ENCODE data around the gene ITGA2. TPM values are rescaled to one million over a fixed set of nuclear protein-coding genes. Genes with fewer than 3 reads are reported as not detected.

Gene ITGA2
- total and polyA plus RNA-seq, 2 experiments from 2014 or later = 10.4 to 21.5 TPM

DNA sequence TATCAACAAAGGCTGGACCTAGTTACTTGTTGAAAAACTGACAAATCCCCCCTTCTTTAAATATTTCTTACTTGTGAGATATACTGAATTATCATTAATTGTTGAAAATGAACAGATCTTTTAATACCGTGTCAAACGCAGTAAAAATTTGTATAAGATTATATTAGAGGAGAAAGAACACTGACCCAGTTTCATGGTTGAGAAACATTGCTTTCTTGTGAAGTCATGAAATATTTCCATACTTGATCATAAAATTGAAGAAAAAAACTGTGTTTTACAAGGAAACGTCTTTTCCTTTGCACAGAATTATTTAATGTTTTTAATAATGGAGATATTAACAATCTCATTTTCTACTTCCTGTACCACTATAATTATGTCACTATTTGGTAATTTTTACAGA is 74.6 kb downstream of the ITGA2 start:
- peaks cover 30% of the 10 kb centered on the region for H3K4me1 ChIP-seq (ENCODE audit: insufficient read depth)
- no peaks in the 10 kb centered on the region for H3K79me2 ChIP-seq (ENCODE audit: insufficient read depth)
- in situ Hi-C loops (cut with MboI) = no loop called here
- H3K9me3 ChIP-seq (ENCODE audit: low read depth) = no peaks in the 10 kb centered on the region
- no peak overlapping the region for H2AFZ ChIP-seq
- WGBS, 2 experiments (ENCODE audit: low coverage in 1 of 2, low lambda C conversion rate in 2 of 2, missing lambda C conversion rate in 2 of 2) = 46% methylated on average over 3 of the region's 3 CpGs
- H3K4me3 ChIP-seq = no peak overlapping the region
- H4K20me1 ChIP-seq (ENCODE audit: insufficient read depth) = no peaks in the 10 kb centered on the region
- peak overlapping the region; percentile 55 for H3K4me2 ChIP-seq (ENCODE audit: unreplicated experiment)
- TF ChIP-seq EZH2 (IDR thresholded peaks at IDR 0.05; ENCODE audit: insufficient read depth, poor library complexity, severe bottlenecking) = no peak
- TF ChIP-seq EZH2phosphoT487 (IDR thresholded peaks at IDR 0.05; ENCODE audit: insufficient read depth, low read depth) = no peak
- H3K27ac ChIP-seq = peak overlapping the region; percentile 2; the same call in 1 of the 2 replicates
- H3K27me3 ChIP-seq (replicated peaks; ENCODE audit: insufficient read depth) = no peaks in the 10 kb centered on the region
- peaks cover 72% of the 10 kb centered on the region for H3F3A ChIP-seq (ENCODE audit: insufficient read depth)
- DNase-seq = peak; percentile 52
- H3K36me3 ChIP-seq (ENCODE audit: low read depth) = peaks cover 31% of the 10 kb centered on the region
- no peaks in the 10 kb centered on the region for H3K9me2 ChIP-seq (ENCODE audit: insufficient read depth)
- H3K9ac ChIP-seq = no peak overlapping the region

GRCh38 chr5:53066088-53066487 is 76.9 kb downstream of the ITGA2 start:
- H4K20me1 ChIP-seq (ENCODE audit: insufficient read depth) = no peaks in the 10 kb centered on the region
- in situ Hi-C loops (cut with MboI) = no loop called here
- no peak overlapping the region for H3K4me2 ChIP-seq (ENCODE audit: unreplicated experiment)
- H3K9ac ChIP-seq = no peak overlapping the region
- 100% methylated on average over 1 of the region's 1 CpG for WGBS, 2 experiments (ENCODE audit: low coverage in 1 of 2, low lambda C conversion rate in 2 of 2, missing lambda C conversion rate in 2 of 2)
- H3K36me3 ChIP-seq (ENCODE audit: low read depth) = peaks cover 20% of the 10 kb centered on the region
- H3K4me3 ChIP-seq = no peak overlapping the region
- no peaks in the 10 kb centered on the region for H3K9me3 ChIP-seq (ENCODE audit: low read depth)
- H3K27ac ChIP-seq = no peak overlapping the region
- no peaks in the 10 kb centered on the region for H3K9me2 ChIP-seq (ENCODE audit: insufficient read depth)
- TF ChIP-seq EZH2 (IDR thresholded peaks at IDR 0.05; ENCODE audit: insufficient read depth, poor library complexity, severe bottlenecking) = no peak
- no peak for TF ChIP-seq EZH2phosphoT487 (IDR thresholded peaks at IDR 0.05; ENCODE audit: insufficient read depth, low read depth)
- no peaks in the 10 kb centered on the region for H3K79me2 ChIP-seq (ENCODE audit: insufficient read depth)
- no peak for DNase-seq
- H2AFZ ChIP-seq = no peak overlapping the region
- peaks cover 50% of the 10 kb centered on the region for H3K4me1 ChIP-seq (ENCODE audit: insufficient read depth)
- no peaks in the 10 kb centered on the region for H3K27me3 ChIP-seq (replicated peaks; ENCODE audit: insufficient read depth)
- peaks cover 86% of the 10 kb centered on the region for H3F3A ChIP-seq (ENCODE audit: insufficient read depth)

- H4K20me1 ChIP-seq (ENCODE audit: insufficient read depth) = no peaks in the 10 kb centered on the region
- no peak overlapping the region for H2AFZ ChIP-seq
- H3K4me3 ChIP-seq = no peak overlapping the region
- no peak overlapping the region for H3K9ac ChIP-seq
- H3K79me2 ChIP-seq (ENCODE audit: insufficient read depth) = no peaks in the 10 kb centered on the region
- TF ChIP-seq EZH2phosphoT487 (IDR thresholded peaks at IDR 0.05; ENCODE audit: insufficient read depth, low read depth) (no peak), EZH2 (IDR thresholded peaks at IDR 0.05; ENCODE audit: insufficient read depth, poor library complexity, severe bottlenecking) (no peak)
- H3K4me2 ChIP-seq (ENCODE audit: unreplicated experiment) = no peak overlapping the region
- H3K36me3 ChIP-seq (ENCODE audit: low read depth) = peaks cover 20% of the 10 kb centered on the region
- H3K9me3 ChIP-seq (ENCODE audit: low read depth) = no peaks in the 10 kb centered on the region
- H3K27me3 ChIP-seq (replicated peaks; ENCODE audit: insufficient read depth) = no peaks in the 10 kb centered on the region
- 0 to 4% methylated on average over 1 of the region's 1 CpG for WGBS, 2 experiments (ENCODE audit: low coverage in 1 of 2, low lambda C conversion rate in 2 of 2, missing lambda C conversion rate in 2 of 2)
- H3F3A ChIP-seq (ENCODE audit: insufficient read depth) = peaks cover 82% of the 10 kb centered on the region
- DNase-seq = peak; percentile 78
- H3K27ac ChIP-seq = peak overlapping the region; percentile 89
- H3K9me2 ChIP-seq (ENCODE audit: insufficient read depth) = no peaks in the 10 kb centered on the region
- in situ Hi-C loops (cut with MboI) = no loop called here
- H3K4me1 ChIP-seq (ENCODE audit: insufficient read depth) = peaks cover 59% of the 10 kb centered on the region
Measured at GRCh38 chr5:53067641-53068040, 78.5 kb downstream of the ITGA2 start.

GRCh38 chr5:53068291-53068836 is 79.2 kb downstream of the ITGA2 start:
- H2AFZ ChIP-seq = no peak overlapping the region
- H3K27me3 ChIP-seq (replicated peaks; ENCODE audit: insufficient read depth) = no peaks in the 10 kb centered on the region
- H3K36me3 ChIP-seq (ENCODE audit: low read depth) = peaks cover 20% of the 10 kb centered on the region
- peaks cover 78% of the 10 kb centered on the region for H3F3A ChIP-seq (ENCODE audit: insufficient read depth)
- no peaks in the 10 kb centered on the region for H3K9me3 ChIP-seq (ENCODE audit: low read depth)
- TF ChIP-seq EZH2 (IDR thresholded peaks at IDR 0.05; ENCODE audit: insufficient read depth, poor library complexity, severe bottlenecking) (no peak), EZH2phosphoT487 (IDR thresholded peaks at IDR 0.05; ENCODE audit: insufficient read depth, low read depth) (no peak)
- no peaks in the 10 kb centered on the region for H3K79me2 ChIP-seq (ENCODE audit: insufficient read depth)
- no peaks in the 10 kb centered on the region for H3K9me2 ChIP-seq (ENCODE audit: insufficient read depth)
- no peak overlapping the region for H3K4me3 ChIP-seq
- 60% methylated on average over 4 of the region's 4 CpGs for WGBS, 2 experiments (ENCODE audit: low coverage in 1 of 2, low lambda C conversion rate in 2 of 2, missing lambda C conversion rate in 2 of 2)
- in situ Hi-C loops (cut with MboI) = no loop called here
- no peak for DNase-seq
- peaks cover 55% of the 10 kb centered on the region for H3K4me1 ChIP-seq (ENCODE audit: insufficient read depth)
- peak overlapping the region; percentile 89 for H3K27ac ChIP-seq
- no peaks in the 10 kb centered on the region for H4K20me1 ChIP-seq (ENCODE audit: insufficient read depth)
- H3K9ac ChIP-seq = peak overlapping the region; percentile 67; the same call in 1 of the 2 replicates
- H3K4me2 ChIP-seq (ENCODE audit: unreplicated experiment) = no peak overlapping the region

All from GM23248 (cell line).